Kidney epithelial cell (primary cell): Measurements from ENCODE around the gene RGS9. TPM values are rescaled to one million over a fixed set of nuclear protein-coding genes. Genes with fewer than 3 reads are reported as not detected.
A peak's percentile ranks its signal among the peaks of the same experiment; 100 is the strongest.
"Not testable (repeated sequence)": the region's sequence is repeated elsewhere in the genome, so short reads cannot be mapped to it uniquely, and the experiment has no call there.

Experiments
- DNase-seq: peaks from one replicate; pipeline ENCODE4 v3.0.0-alpha.2; 2010; ENCODE audit warnings: low read depth
- H3K27me3 ChIP-seq: 2 replicates; pipeline ENCODE4 v1.6.0; 2011; ENCODE audit warnings: low read length; ENCODE audit not compliant: control insufficient read depth, insufficient read depth
- H3K36me3 ChIP-seq: 2 replicates; pipeline ENCODE4 v1.5.1; 2011; ENCODE audit warnings: low read length; ENCODE audit not compliant: control insufficient read depth, insufficient read depth
- H3K4me3 ChIP-seq: 2 replicates; pipeline ENCODE4 v1.5.1; 2011; ENCODE audit warnings: low read depth, mild to moderate bottlenecking, control low read depth, low read length
- total RNA-seq: library from RNA; depleted of rRNA; stranded (reverse); fragments of >200 nt; gene quantifications from 2 replicates; pipeline ENCODE4 v1.2.3, GENCODE V29; 2015
- TF ChIP-seq, protein P1 (sequence below): IDR thresholded peaks from 2 replicates; pipeline ENCODE4 v1.5.1; 2011; ENCODE audit warnings: mild to moderate bottlenecking, moderate library complexity, low read length, control low read depth, inconsistent platforms; ENCODE audit not compliant: insufficient read depth, poor library complexity, severe bottlenecking

Gene RGS9
- total RNA-seq, 1 donor from 2014 or later: 7.5 TPM

DNA sequence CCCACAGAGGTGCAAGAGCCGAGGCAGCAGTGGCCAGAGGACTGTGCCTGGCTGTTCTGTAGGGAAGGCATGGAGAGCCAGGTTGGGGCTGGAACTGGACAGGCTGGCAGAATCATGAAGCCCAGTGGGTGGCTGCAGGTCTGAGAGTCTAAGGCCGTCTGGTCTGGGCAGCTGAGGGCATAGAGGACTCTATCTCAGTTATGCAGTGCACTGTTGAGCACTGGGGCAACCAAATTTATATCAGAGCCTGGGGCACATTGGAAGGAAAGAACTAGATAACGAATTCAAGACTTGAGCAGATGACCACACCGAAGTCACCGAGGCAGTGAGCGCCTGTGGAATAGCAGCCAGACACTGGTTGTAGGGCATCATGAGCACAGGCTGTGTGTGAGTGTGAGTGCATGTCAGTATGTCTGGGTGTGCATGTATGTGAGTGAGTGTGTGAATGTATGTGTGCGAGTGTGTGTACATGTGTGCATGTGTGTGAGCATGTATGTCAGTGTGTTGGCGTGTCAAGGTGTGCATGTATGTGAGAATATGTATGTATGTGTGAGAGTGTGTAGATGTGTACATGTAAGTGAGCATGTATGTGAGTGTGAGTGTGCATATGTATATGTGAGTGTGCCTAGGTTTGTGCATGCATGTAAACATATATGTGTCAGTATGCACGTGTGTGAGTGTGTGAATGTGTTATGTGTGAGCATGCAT lies 37.0 kb downstream of the RGS9 start:
- H3K36me3 ChIP-seq: no peaks in the 10 kb centered on the region
- H3K4me3 ChIP-seq: no peak overlapping the region
- H3K27me3 ChIP-seq: no peaks in the 10 kb centered on the region
- TF ChIP-seq, protein P1, sequence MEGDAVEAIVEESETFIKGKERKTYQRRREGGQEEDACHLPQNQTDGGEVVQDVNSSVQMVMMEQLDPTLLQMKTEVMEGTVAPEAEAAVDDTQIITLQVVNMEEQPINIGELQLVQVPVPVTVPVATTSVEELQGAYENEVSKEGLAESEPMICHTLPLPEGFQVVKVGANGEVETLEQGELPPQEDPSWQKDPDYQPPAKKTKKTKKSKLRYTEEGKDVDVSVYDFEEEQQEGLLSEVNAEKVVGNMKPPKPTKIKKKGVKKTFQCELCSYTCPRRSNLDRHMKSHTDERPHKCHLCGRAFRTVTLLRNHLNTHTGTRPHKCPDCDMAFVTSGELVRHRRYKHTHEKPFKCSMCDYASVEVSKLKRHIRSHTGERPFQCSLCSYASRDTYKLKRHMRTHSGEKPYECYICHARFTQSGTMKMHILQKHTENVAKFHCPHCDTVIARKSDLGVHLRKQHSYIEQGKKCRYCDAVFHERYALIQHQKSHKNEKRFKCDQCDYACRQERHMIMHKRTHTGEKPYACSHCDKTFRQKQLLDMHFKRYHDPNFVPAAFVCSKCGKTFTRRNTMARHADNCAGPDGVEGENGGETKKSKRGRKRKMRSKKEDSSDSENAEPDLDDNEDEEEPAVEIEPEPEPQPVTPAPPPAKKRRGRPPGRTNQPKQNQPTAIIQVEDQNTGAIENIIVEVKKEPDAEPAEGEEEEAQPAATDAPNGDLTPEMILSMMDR: no peak
- no peak for DNase-seq

DNA sequence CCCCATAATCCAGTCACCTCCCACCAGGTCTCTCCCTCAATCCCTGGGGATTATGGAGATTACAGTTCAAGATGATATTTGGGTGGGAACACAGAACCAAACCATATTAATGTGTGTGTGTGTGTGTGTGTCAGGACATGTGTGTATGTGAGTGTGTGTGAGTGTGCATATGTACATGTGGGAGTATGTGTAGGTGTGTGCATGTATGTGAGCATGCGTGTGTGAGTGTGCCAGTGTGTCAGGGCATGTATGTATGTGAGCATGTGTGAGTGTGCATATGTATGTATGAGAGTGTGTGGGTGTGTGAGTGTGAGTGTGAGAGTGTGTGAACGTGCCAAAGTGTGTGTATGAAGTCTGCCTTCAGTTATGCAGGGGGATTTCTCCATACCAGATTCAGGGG lies 37.8 kb downstream of the RGS9 start:
- DNase-seq: no peak
- no peak overlapping the region for H3K4me3 ChIP-seq
- no peaks in the 10 kb centered on the region for H3K36me3 ChIP-seq
- H3K27me3 ChIP-seq: no peaks in the 10 kb centered on the region
- TF ChIP-seq, protein P1: no peak

DNA sequence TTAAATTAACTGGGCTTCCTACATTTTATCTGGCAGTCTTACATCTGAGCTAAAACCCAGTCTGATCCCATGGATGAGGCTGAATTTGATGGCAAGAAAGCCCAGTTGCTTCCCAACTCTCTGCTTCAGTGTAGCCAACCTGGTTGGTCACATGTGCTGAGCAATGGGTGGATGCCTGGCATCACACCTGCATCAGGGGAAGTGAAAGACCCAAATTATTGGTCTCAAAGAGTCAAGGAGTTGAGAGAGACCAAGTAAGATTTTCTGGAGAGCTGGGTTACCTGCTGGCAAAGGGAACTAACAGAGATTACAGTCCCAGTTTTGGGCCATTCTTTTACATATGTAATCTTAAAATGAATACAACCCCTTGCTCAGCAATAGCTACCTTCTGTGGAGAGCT lies 38.8 kb downstream of the RGS9 start:
- H3K36me3 ChIP-seq: no peaks in the 10 kb centered on the region
- no peak overlapping the region for H3K4me3 ChIP-seq
- TF ChIP-seq, protein P1: no peak
- no peaks in the 10 kb centered on the region for H3K27me3 ChIP-seq
- DNase-seq: no peak

DNA sequence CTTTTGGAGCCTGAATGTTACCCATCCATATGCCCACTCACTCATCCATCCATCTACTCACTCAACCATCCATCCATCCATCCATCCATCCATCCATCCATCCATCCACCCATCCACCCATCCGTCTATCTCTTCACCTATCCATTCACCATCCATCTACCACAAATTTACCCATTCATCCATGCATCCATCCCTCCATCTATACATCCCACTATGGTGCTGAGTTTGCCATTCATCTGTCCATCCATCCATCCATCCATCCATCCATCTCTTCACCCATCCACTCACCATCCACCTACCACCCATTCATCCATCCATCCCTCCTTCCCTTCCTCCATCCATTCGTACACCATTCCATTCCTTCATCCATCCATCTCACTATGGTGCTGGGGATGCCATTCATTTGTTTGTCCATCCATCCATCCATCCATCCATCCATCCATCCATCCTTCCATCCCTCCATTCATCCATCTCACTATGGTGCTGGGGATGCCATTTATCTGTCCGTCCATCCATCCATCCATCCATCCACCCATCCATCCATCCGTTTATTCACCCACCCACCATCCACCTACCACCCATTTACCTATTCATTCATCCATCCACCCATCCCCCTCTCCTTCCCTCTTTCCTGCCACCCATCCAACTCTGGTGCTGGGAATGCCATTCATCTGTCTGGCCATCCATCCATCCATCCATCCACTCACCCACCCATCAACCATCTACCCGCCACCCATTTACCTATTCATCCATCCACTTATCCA lies 39.7 kb downstream of the RGS9 start:
- Histone ChIP-seq H3K27me3 (no peaks in the 10 kb centered on the region), H3K4me3 (no peak overlapping the region), H3K36me3 (no peaks in the 10 kb centered on the region)
- TF ChIP-seq, protein P1: no peak
- DNase-seq: no peak

DNA sequence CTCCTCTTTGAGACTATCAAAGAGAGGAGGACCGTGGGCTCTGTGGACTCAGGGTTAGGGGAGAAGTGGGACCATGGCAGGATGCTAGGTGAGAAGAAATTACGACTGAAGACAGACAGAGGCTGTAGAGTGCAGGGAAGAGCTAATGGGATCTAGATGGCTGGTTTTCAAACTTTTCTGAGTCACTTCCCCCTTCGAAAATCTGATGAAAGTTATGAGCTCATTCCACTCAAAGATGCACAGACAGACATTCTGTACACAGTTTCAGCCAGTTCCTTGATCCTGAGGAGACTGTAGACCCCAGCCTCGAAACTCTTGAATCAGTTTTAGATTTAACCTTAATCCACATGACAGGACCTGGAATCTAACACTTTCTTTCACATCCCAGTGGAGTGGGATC lies 40.7 kb downstream of the RGS9 start:
- peak; percentile 44 for DNase-seq
- H3K36me3 ChIP-seq: no peaks in the 10 kb centered on the region
- no peak overlapping the region for H3K4me3 ChIP-seq
- no peaks in the 10 kb centered on the region for H3K27me3 ChIP-seq
- TF ChIP-seq, protein P1: no peak

DNA sequence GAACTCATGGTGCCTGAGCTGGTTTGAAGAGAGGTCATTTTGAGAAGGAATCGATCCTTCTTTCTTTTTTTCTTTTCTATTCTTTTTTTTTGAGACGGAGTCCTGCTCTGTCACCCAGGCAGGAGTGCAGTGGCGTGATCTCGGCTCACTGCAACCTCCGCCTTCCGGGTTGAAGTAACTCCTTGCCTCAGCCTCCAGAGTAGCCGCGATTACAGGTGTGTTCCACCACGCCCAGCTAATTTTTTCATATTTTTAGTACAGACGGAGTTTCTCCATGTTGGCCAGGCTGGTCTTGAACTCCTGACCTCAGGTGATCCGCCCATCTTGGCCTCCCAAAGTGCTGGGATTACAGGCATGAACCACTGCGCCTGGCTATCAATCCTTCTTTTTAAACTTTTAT lies 43.1 kb downstream of the RGS9 start:
- not testable (repeated sequence) for DNase-seq

DNA sequence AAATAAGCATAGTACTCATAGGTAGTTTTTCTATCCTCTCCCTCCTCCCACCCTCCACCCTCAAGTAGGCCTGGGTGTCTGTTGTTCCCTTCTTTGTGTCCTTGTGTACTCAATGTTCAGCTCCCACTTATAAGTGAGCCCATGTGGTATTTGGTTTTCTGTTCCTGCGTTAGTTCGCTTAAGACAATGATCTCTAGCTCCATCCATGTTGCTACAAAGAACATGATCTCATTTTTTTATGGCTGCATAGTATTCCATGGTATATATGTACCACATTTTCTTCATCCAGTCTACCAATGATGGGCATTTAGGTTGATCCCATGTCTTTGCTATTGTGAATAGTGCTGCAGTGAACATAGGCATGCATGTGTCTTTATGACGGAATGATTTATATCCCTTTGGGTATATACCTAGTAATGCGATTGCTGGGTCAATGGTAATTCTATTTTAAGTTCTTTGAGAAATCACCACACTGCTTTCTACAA lies 43.6 kb downstream of the RGS9 start:
- not testable (repeated sequence) for H3K27me3 ChIP-seq, H3K36me3 ChIP-seq, DNase-seq, H3K4me3 ChIP-seq

More for the DNA sequence above, 43.1 kb downstream of the RGS9 start:
- H3K36me3 ChIP-seq, H3K4me3 ChIP-seq, H3K27me3 ChIP-seq: not testable (repeated sequence)
